WTC11 (cell line): ENCODE measurements around the gene DOK3. TPM values are rescaled to one million over a fixed set of nuclear protein-coding genes. Genes with fewer than 3 reads are reported as not detected.

ENCODE experiments used
- AR ChIP-seq: fragments of 250-450 bp; sonication (Bioruptor Pico); IDR thresholded peaks from 2 replicates; pipeline ENCODE4 v1.9.0; 2021; ENCODE audit warnings: mild to moderate bottlenecking
- ATF1 ChIP-seq: sonication (generic); formaldehyde crosslinking; IDR thresholded peaks from 2 replicates; pipeline ENCODE4 v1.8.1; 2023; ENCODE audit warnings: mild to moderate bottlenecking, moderate library complexity, missing genetic modification reagents
- CDX4 ChIP-seq: fragments of 250-450 bp; sonication (Bioruptor Pico); IDR thresholded peaks from 2 replicates; pipeline ENCODE4 v1.9.0; 2021; ENCODE audit warnings: moderate library complexity, mild to moderate bottlenecking, inconsistent platforms, borderline replicate concordance
- CREB1 ChIP-seq: sonication (generic); formaldehyde crosslinking; IDR thresholded peaks from 2 replicates; pipeline ENCODE4 v1.8.0; 2023; ENCODE audit warnings: mild to moderate bottlenecking, missing genetic modification reagents
- E2F5 ChIP-seq: sonication (generic); formaldehyde crosslinking; IDR thresholded peaks from 2 replicates; pipeline ENCODE4 v1.8.1; 2022; ENCODE audit warnings: mild to moderate bottlenecking, moderate library complexity, missing genetic modification reagents
- ELF4 ChIP-seq: sonication (generic); formaldehyde crosslinking; IDR thresholded peaks from 2 replicates; pipeline ENCODE4 v1.8.1; 2022; ENCODE audit warnings: low read depth, mild to moderate bottlenecking, moderate library complexity, missing genetic modification reagents
- ETV6 ChIP-seq: sonication (generic); formaldehyde crosslinking; IDR thresholded peaks from 2 replicates; pipeline ENCODE4 v1.8.1; 2022; ENCODE audit warnings: mild to moderate bottlenecking, missing genetic modification reagents
- FOXJ3 ChIP-seq: sonication (generic); formaldehyde crosslinking; IDR thresholded peaks from 2 replicates; pipeline ENCODE4 v1.9.0; 2021; ENCODE audit warnings: missing genetic modification reagents, mild to moderate bottlenecking, borderline replicate concordance
- FOXP1 ChIP-seq: sonication (generic); formaldehyde crosslinking; IDR thresholded peaks from 2 replicates; pipeline ENCODE4 v1.8.0; 2022; ENCODE audit warnings: missing genetic modification reagents, mild to moderate bottlenecking, moderate library complexity, borderline replicate concordance
- FOXP4 ChIP-seq: sonication (generic); formaldehyde crosslinking; IDR thresholded peaks from 2 replicates; pipeline ENCODE4 v1.8.0; 2022; ENCODE audit warnings: mild to moderate bottlenecking, missing genetic modification reagents
- HMGXB4 ChIP-seq: sonication (generic); formaldehyde crosslinking; IDR thresholded peaks from 2 replicates; pipeline ENCODE4 v1.8.1; 2023; ENCODE audit warnings: mild to moderate bottlenecking, moderate library complexity, missing genetic modification reagents
- JAZF1 ChIP-seq: fragments of 250-450 bp; sonication (Bioruptor Pico); IDR thresholded peaks from 2 replicates; pipeline ENCODE4 v1.9.0; 2021; ENCODE audit warnings: moderate library complexity, mild to moderate bottlenecking, inconsistent platforms
- NFYB ChIP-seq: sonication (generic); formaldehyde crosslinking; conservative IDR thresholded peaks from 2 replicates; pipeline ENCODE4 v1.8.0; 2022; ENCODE audit warnings: low read depth, missing genetic modification reagents
- OVOL2 ChIP-seq: fragments of 250-450 bp; sonication (Bioruptor Pico); IDR thresholded peaks from 2 replicates; pipeline ENCODE4 v1.9.0; 2021; ENCODE audit warnings: mild to moderate bottlenecking, borderline replicate concordance
- TCF7 ChIP-seq: sonication (generic); formaldehyde crosslinking; IDR thresholded peaks from 2 replicates; pipeline ENCODE4 v1.8.0; 2022; ENCODE audit warnings: mild to moderate bottlenecking, low read depth, missing genetic modification reagents, moderate library complexity
- USF2 ChIP-seq: sonication (generic); formaldehyde crosslinking; IDR thresholded peaks from 2 replicates; pipeline ENCODE4 v1.8.1; 2023; ENCODE audit warnings: mild to moderate bottlenecking, missing genetic modification reagents, moderate library complexity
- ZNF219 ChIP-seq: sonication (generic); formaldehyde crosslinking; IDR thresholded peaks from 2 replicates; pipeline ENCODE4 v1.8.0; 2023; ENCODE audit warnings: missing genetic modification reagents, mild to moderate bottlenecking, borderline replicate concordance
- ZNF396 ChIP-seq: fragments of 250-450 bp; sonication (Bioruptor Pico); IDR thresholded peaks from 2 replicates; pipeline ENCODE4 v1.8.0; 2021; ENCODE audit warnings: mild to moderate bottlenecking, moderate library complexity, borderline replicate concordance
- ZNF423 ChIP-seq: fragments of 250-450 bp; sonication (Bioruptor Pico); IDR thresholded peaks from 2 replicates; pipeline ENCODE4 v2.1.2; 2022; ENCODE audit warnings: mild to moderate bottlenecking, moderate library complexity
- ZNF532 ChIP-seq: fragments of 250-450 bp; sonication (Bioruptor Pico); IDR thresholded peaks from 2 replicates; pipeline ENCODE4 v1.9.0; 2021; ENCODE audit warnings: mild to moderate bottlenecking, borderline replicate concordance
- ZSCAN18 ChIP-seq: fragments of 250-450 bp; sonication (Bioruptor Pico); IDR thresholded peaks from 2 replicates; pipeline ENCODE4 v2.1.2; 2022; ENCODE audit warnings: mild to moderate bottlenecking, moderate library complexity
- total RNA-seq: library from RNA; stranded (reverse); gene quantifications from 3 replicates; pipeline ENCODE4 v1.2.3, GENCODE V29; 2021

The DOK3 gene
- total RNA-seq, 1 experiment from 2014 or later = 9.9 TPM

- TF ChIP-seq USF2 (CRISPR knock-in tag) (no peak), FOXJ3 (no peak), ZNF219 (CRISPR knock-in tag) (no peak), ZNF532 (0 out of 2 replicates have a peak, but pooled peaks have one; percentile 27), ETV6 (CRISPR knock-in tag) (no peak), CREB1 (CRISPR knock-in tag) (no peak), ZSCAN18 (CRISPR knock-in tag) (no peak), CDX4 (CRISPR knock-in tag) (no peak), ATF1 (CRISPR knock-in tag) (no peak), E2F5 (CRISPR knock-in tag) (no peak), OVOL2 (CRISPR knock-in tag) (no peak), AR (CRISPR knock-in tag) (peak; percentile 84; the same call in 1 of the 2 replicates), FOXP4 (CRISPR knock-in tag) (no peak), ZNF396 (no peak), ELF4 (CRISPR knock-in tag) (peak; percentile 53; the same call in 1 of the 2 replicates), HMGXB4 (CRISPR knock-in tag) (peak; percentile 29; the same call in 1 of the 2 replicates), ZNF423 (CRISPR knock-in tag) (peak; percentile 52; the same call in 1 of the 2 replicates), NFYB (CRISPR knock-in tag) (peak; percentile 44; the same call in 1 of the 2 replicates), JAZF1 (CRISPR knock-in tag) (no peak), TCF7 (CRISPR knock-in tag) (no peak), FOXP1 (no peak)
Measured at GRCh38 chr5:177497292-177498012, 12.2 kb downstream of the DOK3 start, which contains the start of gene PDLIM7 (continued).
